K562 (cell line): Measurements from ENCODE around the gene SCPEP1. TPM values are rescaled to one million over a fixed set of nuclear protein-coding genes. Genes with fewer than 3 reads are reported as not detected.

Experiments used
- ATAC-seq: fragments of 200-7000 bp; cut with Tn5 transposase; 3 replicates; pipeline ENCODE4 v1.9.1; 2020; ENCODE audit warnings: moderate library complexity
- BruUV-seq: library from RNA; stranded (reverse); fragments of 400-500 nt; replicated peaks from 2 replicates; lab custom pipeline; 2021; lab: Mats Ljungman, UMichigan
- CTCF ChIA-PET: fragments of 300-600 bp; formaldehyde crosslinking; extraction: SDS; loops from one replicate; lab custom pipeline; 2021; ENCODE audit warnings: low intra/inter-chr PET ratio; lab: Yijun Ruan, JAX
- POLR2A ChIA-PET: fragments of 300-600, 350-650 bp; sonication (Branson Sonifier 250); formaldehyde crosslinking; extraction: SDS; loops from one replicate; lab custom pipeline; 2021; ENCODE audit warnings: antibody characterized with exemption, inconsistent platforms; lab: Yijun Ruan, JAX
- DNase-seq, 4 experiments: peaks; one replicate each; pipeline versions ENCODE4 v3.0.0 to v3.0.0-alpha.2; 2011 to 2018; ENCODE audit warnings: low spot score in 3 of 4, mixed read lengths in 3 of 4; ENCODE audit errors: extremely low read depth in 1 of 4
- FAIRE-seq: peaks from 2 replicates; lab custom pipeline; 2011; peaks lifted over from hg19 to GRCh38; lab: Jason Lieb, UNC
- H2AFZ ChIP-seq: 2 replicates; pipeline ENCODE4 v1.6.0; 2011; ENCODE audit warnings: low read depth, low read length, control low read depth, inconsistent platforms
- H3K27ac ChIP-seq: fragments of 200-600 bp; 3 replicates; pipeline ENCODE4 v1.8.0; 2011; ENCODE audit warnings: low read depth, mild to moderate bottlenecking, control low read depth, inconsistent platforms, low read length, moderate library complexity, mixed read lengths; ENCODE audit errors: extremely low read depth
- H3K27me3 ChIP-seq, 2 experiments: fragments of 300-600 bp in 1 of 2; 2 replicates in 1 of 2; 3 replicates in 1 of 2; pipeline versions ENCODE4 v1.6.0 to v1.8.0; 2011; ENCODE audit warnings: inconsistent platforms in 2 of 2, low read length in 2 of 2, mild to moderate bottlenecking in 1 of 2, mixed read lengths in 1 of 2, moderate library complexity in 1 of 2; ENCODE audit not compliant: control insufficient read depth in 2 of 2, insufficient read depth in 2 of 2
- H3K36me3 ChIP-seq: fragments of 300-600 bp; 3 replicates; pipeline ENCODE4 v1.8.0; 2011; ENCODE audit warnings: mild to moderate bottlenecking, low read length, inconsistent platforms; ENCODE audit not compliant: control insufficient read depth, insufficient read depth
- H3K4me1 ChIP-seq, 2 experiments: fragments of 200-600 bp in 1 of 2; replicated peaks in 1 of 2; 2 replicates in 1 of 2; 3 replicates in 1 of 2; pipeline versions ENCODE4 v1.5.1 to v1.8.0; 2011; ENCODE audit warnings: inconsistent platforms in 2 of 2, low read length in 2 of 2, mild to moderate bottlenecking in 1 of 2, mixed read lengths in 1 of 2, moderate library complexity in 1 of 2; ENCODE audit not compliant: control insufficient read depth in 2 of 2, insufficient read depth in 2 of 2
- H3K4me2 ChIP-seq: 2 replicates; pipeline ENCODE4 v1.6.1; 2011; ENCODE audit warnings: low read length, control low read depth, inconsistent platforms, mixed read lengths; ENCODE audit not compliant: insufficient read depth
- H3K4me3 ChIP-seq: fragments of 200-600 bp; sonication (generic), shearing (Covaris generic); 2 replicates; pipeline ENCODE4 v1.5.1; 2016; ENCODE audit warnings: control low read depth, inconsistent platforms
- H3K79me2 ChIP-seq: fragments of 200-600 bp; 3 replicates; pipeline ENCODE4 v1.8.0; 2011; ENCODE audit warnings: low read length, inconsistent platforms; ENCODE audit not compliant: control insufficient read depth, insufficient read depth
- H3K9ac ChIP-seq, 2 experiments: 2 replicates each; pipeline versions ENCODE4 v1.6.0 to v1.6.1; 2011; ENCODE audit warnings: low read depth in 2 of 2, low read length in 2 of 2, control low read depth in 1 of 2, inconsistent platforms in 1 of 2, mild to moderate bottlenecking in 1 of 2, mixed read lengths in 1 of 2; ENCODE audit not compliant: insufficient read depth in 1 of 2
- H3K9me1 ChIP-seq: one replicate; pipeline ENCODE4 v1.6.0; 2011; ENCODE audit warnings: inconsistent platforms, mild to moderate bottlenecking, low read length, moderate library complexity; ENCODE audit not compliant: control insufficient read depth, insufficient read depth
- H3K9me3 ChIP-seq: replicated peaks from 2 replicates; pipeline ENCODE4 v1.5.1; 2011; ENCODE audit warnings: low read depth, low read length, inconsistent platforms; ENCODE audit not compliant: control insufficient read depth, insufficient read depth
- H4K20me1 ChIP-seq: replicated peaks from 2 replicates; pipeline ENCODE4 v1.6.1; 2011; ENCODE audit warnings: low read length, inconsistent platforms, mixed read lengths; ENCODE audit not compliant: control insufficient read depth, insufficient read depth
- CTCFL ChIP-seq: IDR thresholded peaks from 2 replicates; pipeline ENCODE4 v1.6.1; 2011; ENCODE audit warnings: borderline replicate concordance, low read depth, mild to moderate bottlenecking, moderate library complexity, low read length; ENCODE audit not compliant: insufficient read depth, poor library complexity, severe bottlenecking
- FUS ChIP-seq: fragments of 200-400 bp; formaldehyde crosslinking; optimal IDR thresholded peaks from 2 replicates; pipeline ENCODE3; 2017; ENCODE audit warnings: low read depth, low read length
- HDAC3 ChIP-seq: fragments of 450-650 bp; IDR thresholded peaks from 2 replicates; pipeline ENCODE4 v1.6.1; 2018; ENCODE audit warnings: borderline replicate concordance, mild to moderate bottlenecking, moderate library complexity; ENCODE audit not compliant: partially characterized antibody
- HSF4 ChIP-seq: fragments of 250-450 bp; sonication (Bioruptor Pico); IDR thresholded peaks from 2 replicates; pipeline ENCODE4 v2.1.2; 2022; ENCODE audit warnings: mild to moderate bottlenecking, moderate library complexity, borderline replicate concordance
- KLF6 ChIP-seq: fragments of 250-450 bp; sonication (Bioruptor Pico); IDR thresholded peaks from 2 replicates; pipeline ENCODE4 v1.4.0; 2020; ENCODE audit warnings: mild to moderate bottlenecking, moderate library complexity, borderline replicate concordance
- POLR2H ChIP-seq: IDR thresholded peaks from 2 replicates; pipeline ENCODE4 v1.6.1; 2016; ENCODE audit warnings: missing genetic modification characterization, low read depth, mild to moderate bottlenecking, control low read depth, missing compliant biosample characterization, moderate library complexity
- PREB ChIP-seq: sonication (generic); formaldehyde crosslinking; IDR thresholded peaks from 2 replicates; pipeline ENCODE4 v1.8.1; 2023; ENCODE audit warnings: mild to moderate bottlenecking, missing genetic modification reagents
- SIX5 ChIP-seq, 2 experiments: IDR thresholded peaks; 2 replicates each; pipeline ENCODE4 v1.6.1; 2011; ENCODE audit warnings: low read length in 2 of 2, borderline replicate concordance in 1 of 2, low read depth in 1 of 2, mild to moderate bottlenecking in 1 of 2, moderate library complexity in 1 of 2; ENCODE audit not compliant: insufficient read depth in 1 of 2
- TOE1 ChIP-seq, 2 experiments: fragments of 450-650 bp in 1 of 2; sonication (generic) in 1 of 2; formaldehyde crosslinking in 1 of 2; IDR thresholded peaks; 2 replicates each; pipeline versions ENCODE4 v1.7.1 to v1.8.0; 2016 to 2022; ENCODE audit warnings: borderline replicate concordance in 2 of 2, mild to moderate bottlenecking in 2 of 2, antibody characterized with exemption in 1 of 2, inconsistent platforms in 1 of 2, low read depth in 1 of 2, missing genetic modification reagents in 1 of 2, moderate library complexity in 1 of 2
- ZNF639 ChIP-seq, 2 experiments: fragments of 200-800 bp in 1 of 2; sonication (Bioruptor generic) in 1 of 2; sonication (generic) in 1 of 2; formaldehyde crosslinking in 1 of 2; IDR thresholded peaks in 1 of 2; conservative IDR thresholded peaks in 1 of 2; 2 replicates each; pipeline versions ENCODE4 v1.5.0 to v1.6.1; 2016 to 2020; ENCODE audit warnings: missing compliant biosample characterization in 1 of 2, missing genetic modification characterization in 1 of 2, missing genetic modification reagents in 1 of 2
- WGBS: fragments of 100-300 bp; shearing (Covaris generic); methylation state at CpG from one replicate; pipeline ENCODE4 v1.1.6; 2016; ENCODE audit warnings: low coverage, mixed read lengths; ENCODE audit not compliant: insufficient coverage; ENCODE audit errors: missing lambda C conversion rate; 5-methylcytosine and 5-hydroxymethylcytosine counted together
- in situ Hi-C: fragments of 300-500 bp; cut with MboI; formaldehyde crosslinking; loops from 4 replicates; pipeline ENCODE4 v1.15.0; 2018; ENCODE audit warnings: inconsistent platforms, mixed read lengths
- intact Hi-C: fragments of 100-400 bp; cut with micrococcal nuclease; formaldehyde crosslinking; loops from 2 replicates; pipeline ENCODE4 v1.14.2; 2022
- polyA plus RNA-seq, 8 experiments: library from polyadenylated mRNA; depleted of rRNA in 4 of 8; stranded (reverse) in 5 of 8; unstranded in 3 of 8; fragments of >200 nt; fragmentation: Nextera tagmentation in 2 of 8; fragmentation: Illumina TruSeq in 1 of 8; extraction: Ambion mirVana in 2 of 8; extraction: Trizol in 1 of 8; gene quantifications; 2 replicates each; pipeline versions ENCODE4 v1.2.1 to v1.2.3, GENCODE V29; 2011 to 2014; ENCODE audit warnings: inconsistent platforms in 1 of 8, missing spikeins in 1 of 8
- total RNA-seq, 7 experiments: library from RNA; depleted of rRNA in 6 of 7; stranded (reverse); fragments of >200 nt in 6 of 7; fragmentation: Illumina TruSeq in 2 of 7; extraction: Trizol in 2 of 7; gene quantifications; 2 replicates each; pipeline versions ENCODE4 v1.2.1 to v1.2.3, GENCODE V29; 2011 to 2021; ENCODE audit warnings: low replicate concordance in 1 of 7

Gene SCPEP1
- total and polyA plus RNA-seq, 9 of the 15 experiments (the other 6 are each of a cell fraction or from before 2014, with no cell fraction given): 5.1 to 14.8 (median 7.2) TPM

GRCh38 chr17:57051886-57052361 is 74.0 kb downstream of the SCPEP1 start:
- peaks cover 6 to 15% of the 10 kb centered on the region in 2 experiments; a peak in 3 of 5 replicates for H3K4me1 ChIP-seq
- in situ Hi-C loops: no loop called here
- H3K4me2 ChIP-seq: no peak overlapping the region
- H2AFZ ChIP-seq: no peak overlapping the region
- H3K27ac ChIP-seq: no peak overlapping the region
- H4K20me1 ChIP-seq: no peaks in the 10 kb centered on the region
- H3K4me3 ChIP-seq: no peak overlapping the region
- no peak for DNase-seq
- FAIRE-seq: no peak
- POLR2A ChIA-PET: interaction anchor here (0.6 to 1.3 kb wide), 5 partner anchors 13 to 91 kb away, joined by 3 to 4 read pairs (median 3); partner anchors contain the start of genes AKAP1 and COIL
- no peak overlapping the region for H3K9ac ChIP-seq
- 63% methylated on average over 5 of the region's 5 CpGs for WGBS
- no peaks in the 10 kb centered on the region for H3K79me2 ChIP-seq
- no peak for ATAC-seq
- H3K9me1 ChIP-seq: no peaks in the 10 kb centered on the region
- BruUV-seq: no TSS peak
- no peaks in the 10 kb centered on the region for H3K36me3 ChIP-seq
- CTCF ChIA-PET: no interaction called here
- no peaks in the 10 kb centered on the region for H3K27me3 ChIP-seq
- TF ChIP-seq TOE1 (IDR thresholded peaks at IDR 0.05; ENCODE audit: borderline replicate concordance): no peak
- TF ChIP-seq TOE1 (CRISPR knock-in tag; IDR thresholded peaks at IDR 0.05; ENCODE audit: borderline replicate concordance, low read depth): no peak
- no peak for TF ChIP-seq PREB (CRISPR knock-in tag)
- TF ChIP-seq POLR2H (tag): no peak
- no peak for TF ChIP-seq CTCFL
- no peak for TF ChIP-seq HDAC3
- TF ChIP-seq ZNF639 (CRISPR knock-in tag; conservative IDR thresholded peaks at IDR 0.05 in 1 of 2, IDR thresholded peaks at IDR 0.05 in 1 of 2): no peak
- no peak for TF ChIP-seq HSF4 (CRISPR knock-in tag)
- no peak for TF ChIP-seq FUS
- no peak for TF ChIP-seq KLF6 (CRISPR knock-in tag)
- TF ChIP-seq SIX5 (IDR thresholded peaks at IDR 0.05; ENCODE audit: borderline replicate concordance in 1 of 2, insufficient read depth in 1 of 2, low read depth in 1 of 2, low read length in 2 of 2): no peak
- TF ChIP-seq, all 486 proteins: peak for 0
- intact Hi-C loops: loop anchor here (5.0 kb wide), 1 partner anchor 40 kb away; no protein-coding TSS in a partner anchor
- no peaks in the 10 kb centered on the region for H3K9me3 ChIP-seq
